MCF 10A (cell line): ENCODE data around the gene SOD2. TPM values are rescaled to one million over a fixed set of nuclear protein-coding genes. Genes with fewer than 3 reads are reported as not detected.
A peak's percentile ranks its signal among the peaks of the same experiment; 100 is the strongest.
"Not testable (repeated sequence)": the region's sequence is repeated elsewhere in the genome, so short reads cannot be mapped to it uniquely, and the experiment has no call there.

Experiments
- BruUV-seq: library from RNA; stranded (reverse); fragments of 400-500 nt; replicated peaks from 2 replicates; lab custom pipeline; 2021; lab: Mats Ljungman, UMichigan
- CTCF ChIA-PET: fragments of 300-600 bp; sonication (Branson Sonifier 250); formaldehyde crosslinking; extraction: SDS; loops from one replicate; lab custom pipeline; 2021; ENCODE audit warnings: antibody characterized with exemption, inconsistent platforms; lab: Yijun Ruan, JAX
- POLR2A ChIA-PET: fragments of 300-600, 350-650 bp; sonication (Branson Sonifier 250); formaldehyde crosslinking; extraction: SDS; loops from one replicate; lab custom pipeline; 2020; ENCODE audit warnings: antibody characterized with exemption, inconsistent platforms; lab: Yijun Ruan, JAX
- DNase-seq: peaks from one replicate; pipeline ENCODE4 v3.0.0-alpha.2; 2018; ENCODE audit not compliant: unreplicated experiment
- H3K27ac Mint-ChIP-seq: one replicate; pipeline ENCODE4 v1.8.0; 2022; ENCODE audit warnings: mild to moderate bottlenecking, low read depth, mixed read lengths; ENCODE audit not compliant: unreplicated experiment
- H3K27me3 Mint-ChIP-seq: one replicate; pipeline ENCODE4 v1.8.0; 2022; ENCODE audit warnings: mixed read lengths; ENCODE audit not compliant: insufficient read depth, unreplicated experiment
- H3K36me3 Mint-ChIP-seq: one replicate; pipeline ENCODE4 v1.8.0; 2022; ENCODE audit warnings: mild to moderate bottlenecking, moderate library complexity, mixed read lengths; ENCODE audit not compliant: insufficient read depth, unreplicated experiment
- H3K4me1 Mint-ChIP-seq: one replicate; pipeline ENCODE4 v1.8.0; 2022; ENCODE audit warnings: mixed read lengths; ENCODE audit not compliant: insufficient read depth, unreplicated experiment
- H3K4me3 Mint-ChIP-seq: one replicate; pipeline ENCODE4 v1.8.0; 2022; ENCODE audit warnings: mild to moderate bottlenecking, moderate library complexity, mixed read lengths; ENCODE audit not compliant: unreplicated experiment
- H3K9me3 Mint-ChIP-seq: one replicate; pipeline ENCODE4 v1.8.0; 2022; ENCODE audit warnings: mixed read lengths; ENCODE audit not compliant: unreplicated experiment
- CTCF ChIP-seq: fragments of 200-600 bp; IDR thresholded peaks from one replicate; pipeline ENCODE4 v1.8.0; 2022; ENCODE audit warnings: antibody characterized with exemption, mild to moderate bottlenecking; ENCODE audit not compliant: unreplicated experiment
- intact Hi-C: fragments of 100-400 bp; cut with micrococcal nuclease; formaldehyde crosslinking; loops from 2 replicates; pipeline ENCODE4 v1.14.1; 2022
- total RNA-seq: library from RNA; stranded (reverse); gene quantifications from 2 replicates; pipeline ENCODE4 v1.2.3, GENCODE V29; 2022

SOD2 gene
- total RNA-seq, 1 experiment from 2014 or later: 600 TPM

DNA sequence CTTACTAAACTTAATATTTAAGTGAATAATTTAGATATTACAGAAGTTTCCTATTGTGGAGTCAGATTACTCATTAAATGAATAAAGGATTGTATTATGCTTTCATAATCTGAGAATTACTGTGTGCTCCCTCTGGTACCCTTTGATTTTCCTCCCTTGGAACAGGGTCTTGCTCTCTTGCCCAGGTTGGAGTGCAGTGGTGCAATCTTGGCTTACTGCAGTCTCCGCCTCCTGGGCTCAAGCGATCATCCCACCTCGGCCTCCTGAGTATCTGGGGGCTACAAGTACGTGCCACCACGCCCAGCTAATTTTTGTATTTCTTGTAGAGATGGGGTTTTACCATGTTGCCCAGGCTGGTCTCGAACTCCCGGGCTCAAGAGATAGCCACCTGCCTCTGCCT lies 43.9 kb upstream of the SOD2 start:
- H3K27me3 Mint-ChIP-seq: no peaks in the 10 kb centered on the region
- H3K4me1 Mint-ChIP-seq: peaks cover 11% of the 10 kb centered on the region
- ChIA-PET POLR2A (interaction anchor here (0.8 to 3.7 kb wide), 4 partner anchors 9 to 27 kb away, joined by 3 to 46 read pairs (median 4); partner anchors contain the start of gene WTAP), CTCF (interaction anchor here (1.2 kb wide), 1 partner anchor 46 kb away, joined by 6 read pairs; no protein-coding TSS in a partner anchor)
- H3K27ac Mint-ChIP-seq: no peak overlapping the region
- no peaks in the 10 kb centered on the region for H3K9me3 Mint-ChIP-seq
- no peak for TF ChIP-seq CTCF
- peaks cover 83% of the 10 kb centered on the region for H3K36me3 Mint-ChIP-seq
- DNase-seq: no peak
- BruUV-seq: no TSS peak
- no peak overlapping the region for H3K4me3 Mint-ChIP-seq
- intact Hi-C loops: no loop called here

DNA sequence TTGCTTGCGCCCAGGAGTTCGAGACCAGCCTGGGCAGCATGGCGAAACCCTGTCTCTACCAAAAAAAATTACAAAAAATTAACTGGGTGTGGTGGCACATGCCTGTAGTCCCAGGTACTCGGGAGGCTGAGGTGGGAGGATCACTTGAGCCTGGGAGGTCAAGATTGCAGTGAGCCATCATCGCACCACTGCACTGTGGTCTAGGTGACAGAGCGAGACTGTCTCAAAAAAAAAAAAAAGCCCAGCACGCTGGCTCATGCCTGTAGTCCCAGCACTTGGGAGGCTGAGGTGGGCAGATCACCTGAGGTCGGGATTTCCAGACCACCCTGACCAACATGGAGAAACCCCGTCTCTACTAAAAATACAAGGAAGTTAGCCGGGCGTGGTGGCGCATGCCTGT lies 40.4 kb upstream of the SOD2 start:
- DNase-seq, H3K4me1 Mint-ChIP-seq, H3K4me3 Mint-ChIP-seq, H3K9me3 Mint-ChIP-seq, BruUV-seq, intact Hi-C loops, H3K27ac Mint-ChIP-seq, H3K27me3 Mint-ChIP-seq: not testable (repeated sequence)
- ChIA-PET CTCF (interaction anchor here (1.1 to 2.4 kb wide), 2 partner anchors 13 to 58 kb away, joined by 4 to 11 read pairs; no protein-coding TSS in a partner anchor), POLR2A (interaction anchor here (2.4 to 18.8 kb wide), 2 partner anchors 7 to 37 kb away, joined by 9 to 877 read pairs; partner anchors contain the start of genes SOD2 and WTAP)
- peaks cover 80% of the 10 kb centered on the region for H3K36me3 Mint-ChIP-seq

GRCh38 chr6:159732550-159732949 lies 39.5 kb upstream of the SOD2 start:
- CTCF ChIA-PET: interaction anchor here (0.6 to 5.0 kb wide), 7 partner anchors 9 to 519 kb away, joined by 3 to 44 read pairs (median 4); no protein-coding TSS in a partner anchor
- H3K27me3 Mint-ChIP-seq, H3K9me3 Mint-ChIP-seq, DNase-seq, BruUV-seq, H3K4me1 Mint-ChIP-seq, intact Hi-C loops, H3K4me3 Mint-ChIP-seq: not testable (repeated sequence)
- H3K36me3 Mint-ChIP-seq: peaks cover 73% of the 10 kb centered on the region
- POLR2A ChIA-PET: interaction anchor here (0.6 to 18.8 kb wide), 6 partner anchors 9 to 56 kb away, joined by 4 to 877 read pairs (median 4); partner anchors contain the start of gene SOD2
- peak overlapping the region; percentile 31 for H3K27ac Mint-ChIP-seq

DNA sequence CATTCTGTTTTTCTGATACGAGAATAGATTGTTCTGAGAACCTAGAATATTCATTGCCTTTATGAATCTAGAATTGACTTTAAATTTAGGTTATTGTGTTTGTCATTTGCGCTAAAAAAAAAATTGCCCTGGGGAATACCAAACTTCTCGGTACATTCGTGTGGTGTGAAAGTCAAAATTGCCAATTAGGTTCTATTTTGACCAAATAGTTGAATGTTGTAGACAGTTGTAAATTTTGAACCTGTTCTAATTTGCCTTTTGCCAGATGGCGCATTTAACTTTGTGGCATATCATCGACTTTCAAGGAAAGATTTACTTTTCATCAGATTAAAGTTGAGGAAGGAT lies 37.3 kb upstream of the SOD2 start:
- TF ChIP-seq CTCF: no peak
- Mint-ChIP-seq H3K27ac (no peak overlapping the region), H3K4me3 (peak overlapping the region; percentile 93)

More for the DNA sequence above, 37.3 kb upstream of the SOD2 start:
- H3K36me3 Mint-ChIP-seq: peaks cover 72% of the 10 kb centered on the region
- ChIA-PET POLR2A (interaction anchor here (1.1 to 18.8 kb wide), 8 partner anchors 8 to 60 kb away, joined by 3 to 877 read pairs (median 52); partner anchors contain the start of genes ACAT2, MRPL18, SOD2 and TCP1), CTCF (interaction anchor here (5.0 kb wide), 1 partner anchor 40 kb away, joined by 44 read pairs; no protein-coding TSS in a partner anchor)
- intact Hi-C loops: no loop called here
- H3K9me3 Mint-ChIP-seq: no peaks in the 10 kb centered on the region
- H3K4me1 Mint-ChIP-seq: peaks cover 5% of the 10 kb centered on the region
- no peak for DNase-seq
- no peaks in the 10 kb centered on the region for H3K27me3 Mint-ChIP-seq
- no TSS peak for BruUV-seq
